GM19238 (cell line): ENCODE results near the gene FMO5.
"Not testable (repeated sequence)": the region's sequence is repeated elsewhere in the genome, so short reads cannot be mapped to it uniquely, and the experiment has no call there.

Source experiments
- DNase-seq: peaks from one replicate; pipeline ENCODE4 v3.0.0; 2011; ENCODE audit warnings: low spot score; ENCODE audit not compliant: insufficient read length

FMO5 gene

GRCh38 chr1:147207192-147207591, 17.9 kb downstream of the FMO5 start:
- no peak for DNase-seq

- no peak for DNase-seq
Observed at GRCh38 chr1:147204080-147204479, 21.1 kb downstream of the FMO5 start.

- no peak for DNase-seq
Observed at GRCh38 chr1:147202576-147202975, 22.6 kb downstream of the FMO5 start.

GRCh38 chr1:147201786-147202185, 23.4 kb downstream of the FMO5 start:
- DNase-seq, result no peak

GRCh38 chr1:147201276-147201675, 23.9 kb downstream of the FMO5 start:
- DNase-seq, result no peak

- not testable (repeated sequence) for DNase-seq
Observed at GRCh38 chr1:147197324-147197723, 27.8 kb downstream of the FMO5 start.

GRCh38 chr1:147189514-147189913, 35.6 kb downstream of the FMO5 start:
- DNase-seq, result no peak

GRCh38 chr1:147185432-147185831, 39.7 kb downstream of the FMO5 start:
- DNase-seq, result no peak

- no peak for DNase-seq
Observed at GRCh38 chr1:147177611-147178380, 47.3 kb downstream of the FMO5 start.

- peak; percentile 90 for DNase-seq
Observed at GRCh38 chr1:147172168-147173016, 52.7 kb downstream of the FMO5 start, which contains the start of gene PRKAB2. TSS of gene PRKAB2 (minus strand) at chr1:147172470. CDS start at chr1:147172144, 326 bp downstream.

GRCh38 chr1:147171399-147172167, 53.6 kb downstream of the FMO5 start:
- no peak for DNase-seq

- no peak for DNase-seq
Observed at GRCh38 chr1:147169840-147170674, 55.1 kb downstream of the FMO5 start.

GRCh38 chr1:147169171-147169570, 56.0 kb downstream of the FMO5 start:
- DNase-seq, result no peak

- DNase-seq, result no peak
Observed at GRCh38 chr1:147168626-147169058, 56.5 kb downstream of the FMO5 start.

- DNase-seq, result no peak
Observed at GRCh38 chr1:147167365-147167764, 57.8 kb downstream of the FMO5 start.

- DNase-seq, result no peak
Observed at GRCh38 chr1:147163019-147163418, 62.1 kb downstream of the FMO5 start.

- no peak for DNase-seq
Observed at GRCh38 chr1:147162093-147162492, 63.0 kb downstream of the FMO5 start.

- not testable (repeated sequence) for DNase-seq
Observed at GRCh38 chr1:147157116-147157515, 68.0 kb downstream of the FMO5 start.

- no peak for DNase-seq
Observed at GRCh38 chr1:147156642-147157041, 68.5 kb downstream of the FMO5 start.

GRCh38 chr1:147152772-147153171, 72.4 kb downstream of the FMO5 start:
- DNase-seq, result no peak

- no peak for DNase-seq
Observed at GRCh38 chr1:147151244-147151643, 73.9 kb downstream of the FMO5 start.
